Esophagus squamous epithelium (tissue), 4 donors: ENCODE results near the gene LDHAL6B.

Experiments used
- POLR2A ChIP-seq, 4 donors: fragments of 450-650 bp; IDR thresholded peaks; one replicate each; pipeline ENCODE4 v1.6.1; 2017; ENCODE audit warnings: antibody characterized with exemption in 4 of 4, mild to moderate bottlenecking in 4 of 4, moderate library complexity in 3 of 4
- TF ChIP-seq, protein P1 (sequence below), 6 experiments: fragments of 450-650 bp in 4 of 6; fragments of 200-600 bp in 2 of 6; sonication (generic) in 2 of 6; IDR thresholded peaks; one replicate each; pipeline ENCODE4 v1.5.1; 2016 to 2019; ENCODE audit warnings: antibody characterized with exemption in 6 of 6, mild to moderate bottlenecking in 4 of 6, moderate library complexity in 4 of 6

DNA sequence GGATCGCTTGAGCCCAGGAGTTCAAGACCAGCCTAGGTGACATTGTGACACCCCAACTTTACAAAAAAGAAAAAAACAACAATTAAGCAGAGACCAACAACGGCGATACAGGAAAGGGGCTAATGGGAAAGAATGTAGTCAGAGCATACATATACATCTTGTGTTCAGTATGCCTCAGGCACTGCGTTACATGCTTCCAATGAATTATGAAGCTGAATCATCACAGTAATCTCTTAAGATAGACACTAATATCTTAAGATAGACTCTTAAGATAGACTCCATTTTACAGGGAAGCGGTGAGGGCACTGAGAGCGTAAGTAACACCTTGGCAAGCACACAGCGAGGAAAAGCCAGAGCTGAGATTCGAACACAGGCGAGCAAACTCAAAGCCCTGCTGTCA, 6.1 kb upstream of the LDHAL6B start:
- TF ChIP-seq, protein P1, sequence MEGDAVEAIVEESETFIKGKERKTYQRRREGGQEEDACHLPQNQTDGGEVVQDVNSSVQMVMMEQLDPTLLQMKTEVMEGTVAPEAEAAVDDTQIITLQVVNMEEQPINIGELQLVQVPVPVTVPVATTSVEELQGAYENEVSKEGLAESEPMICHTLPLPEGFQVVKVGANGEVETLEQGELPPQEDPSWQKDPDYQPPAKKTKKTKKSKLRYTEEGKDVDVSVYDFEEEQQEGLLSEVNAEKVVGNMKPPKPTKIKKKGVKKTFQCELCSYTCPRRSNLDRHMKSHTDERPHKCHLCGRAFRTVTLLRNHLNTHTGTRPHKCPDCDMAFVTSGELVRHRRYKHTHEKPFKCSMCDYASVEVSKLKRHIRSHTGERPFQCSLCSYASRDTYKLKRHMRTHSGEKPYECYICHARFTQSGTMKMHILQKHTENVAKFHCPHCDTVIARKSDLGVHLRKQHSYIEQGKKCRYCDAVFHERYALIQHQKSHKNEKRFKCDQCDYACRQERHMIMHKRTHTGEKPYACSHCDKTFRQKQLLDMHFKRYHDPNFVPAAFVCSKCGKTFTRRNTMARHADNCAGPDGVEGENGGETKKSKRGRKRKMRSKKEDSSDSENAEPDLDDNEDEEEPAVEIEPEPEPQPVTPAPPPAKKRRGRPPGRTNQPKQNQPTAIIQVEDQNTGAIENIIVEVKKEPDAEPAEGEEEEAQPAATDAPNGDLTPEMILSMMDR (IDR thresholded peaks at IDR 0.05): no peak
- TF ChIP-seq POLR2A (IDR thresholded peaks at IDR 0.05): no peak
